LoVo (cell line): ENCODE data around the gene YDJC.
"Not testable (repeated sequence)": the region's sequence is repeated elsewhere in the genome, so short reads cannot be mapped to it uniquely, and the experiment has no call there.

Experiments
- DNase-seq: peaks from one replicate; pipeline ENCODE4 v3.0.0-alpha.2; 2016; ENCODE audit warnings: low spot score

The YDJC gene

GRCh38 chr22:21651521-21652009 lies 21.7 kb upstream of the YDJC start:
- DNase-seq, result no peak

DNA sequence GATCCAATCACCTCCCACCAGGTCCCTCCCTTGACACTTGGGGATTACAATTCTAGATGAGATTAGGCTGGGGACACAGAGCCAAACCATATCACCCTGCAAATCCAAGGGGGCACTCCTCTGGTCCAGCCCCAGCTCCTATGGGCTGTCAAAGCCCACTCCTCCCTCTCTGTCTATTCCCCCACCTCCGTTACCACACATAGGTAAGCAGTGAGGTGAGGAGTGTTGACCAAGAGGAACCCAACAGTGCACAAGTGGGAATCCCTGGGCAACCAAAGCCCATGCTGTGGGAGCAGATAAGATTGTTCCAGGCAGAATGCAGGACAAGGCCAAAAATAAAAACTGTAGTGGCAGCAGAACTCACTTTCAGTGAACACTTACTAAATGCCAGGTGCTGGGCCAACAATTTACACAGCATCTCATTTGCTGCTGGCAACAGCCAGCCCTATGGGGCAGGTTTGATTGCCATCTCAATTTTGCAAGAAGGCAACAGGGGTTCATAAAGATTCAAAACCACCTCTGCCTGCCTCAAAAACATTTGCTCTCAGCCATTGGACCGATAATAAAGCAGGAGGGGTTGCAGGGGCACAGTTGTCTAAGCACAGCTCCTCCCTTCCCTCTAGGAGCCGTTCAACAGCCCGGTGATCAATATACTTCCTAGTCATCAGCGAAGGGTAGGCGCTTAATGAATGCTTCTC lies 21.1 kb upstream of the YDJC start:
- DNase-seq, result no peak

- no peak for DNase-seq
Measured at GRCh38 chr22:21650280-21650679, 20.5 kb upstream of the YDJC start.

- DNase-seq, result peak; percentile 77
Measured at GRCh38 chr22:21646608-21647590, 17.1 kb upstream of the YDJC start.

DNA sequence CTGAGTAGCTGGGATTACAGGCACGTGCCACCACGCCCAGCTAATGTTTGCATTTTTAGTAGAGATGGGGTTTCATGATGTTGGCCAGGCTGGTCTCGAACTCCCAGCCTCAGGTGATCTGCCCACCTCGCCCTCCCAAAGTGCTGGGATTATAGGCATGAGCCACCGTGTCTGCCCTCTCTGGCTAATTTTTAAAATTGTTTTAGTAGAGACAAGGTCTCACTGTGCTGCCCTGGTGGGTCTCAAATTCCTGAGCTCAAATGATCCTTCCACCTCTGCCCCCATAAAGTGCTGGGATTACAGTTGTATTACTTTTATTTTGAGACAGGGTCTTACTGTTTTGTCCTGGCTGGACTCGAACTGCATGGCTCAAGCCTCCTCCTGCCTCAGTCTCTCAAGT lies 15.7 kb upstream of the YDJC start:
- DNase-seq, result not testable (repeated sequence)

- no peak for DNase-seq
Measured at GRCh38 chr22:21643533-21644357, 13.9 kb upstream of the YDJC start.

- peak; percentile 66 for DNase-seq
Measured at GRCh38 chr22:21642584-21643448, 13.0 kb upstream of the YDJC start.

DNA sequence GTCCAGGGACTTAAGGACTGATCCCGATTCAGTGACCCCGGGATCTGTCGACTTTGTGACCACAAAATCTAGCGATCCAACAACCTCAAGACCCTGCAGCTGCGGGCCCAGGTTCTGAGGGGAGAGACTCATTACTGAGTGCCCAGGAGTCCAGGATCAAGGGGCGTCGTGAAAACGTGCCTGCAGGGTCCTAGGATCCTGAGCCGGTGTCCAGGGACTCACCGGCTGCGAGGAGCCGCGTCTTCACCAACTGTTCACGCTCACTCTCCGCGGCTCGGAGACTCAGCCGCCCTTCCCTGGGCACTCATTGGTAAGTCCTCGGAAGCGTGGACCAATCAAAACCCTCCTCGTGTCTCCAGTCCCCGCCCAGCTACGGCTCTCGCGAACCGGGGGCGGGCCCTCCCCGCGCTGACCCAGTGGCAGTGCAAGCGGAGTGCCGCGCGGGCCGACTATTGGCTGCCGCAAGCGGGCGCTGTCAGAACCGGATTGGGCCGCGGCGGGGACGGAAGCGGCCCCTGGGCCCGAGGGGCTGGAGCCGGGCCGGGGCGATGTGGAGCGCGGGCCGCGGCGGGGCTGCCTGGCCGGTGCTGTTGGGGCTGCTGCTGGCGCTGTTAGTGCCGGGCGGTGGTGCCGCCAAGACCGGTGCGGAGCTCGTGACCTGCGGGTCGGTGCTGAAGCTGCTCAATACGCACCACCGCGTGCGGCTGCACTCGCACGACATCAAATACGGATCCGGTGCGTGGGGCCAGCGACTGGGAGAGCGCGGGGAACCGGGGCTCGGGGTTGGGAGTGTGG lies 12.2 kb upstream of the YDJC start, which contains the start of gene SDF2L1:
Gene SDF2L1 (plus strand): TSS at position 514 of the 795 bp plus-strand sequence. CDS start 35 bp downstream, at position 549.
- DNase-seq, result peak; percentile 98

GRCh38 chr22:21641417-21641788 lies 11.6 kb upstream of the YDJC start:
- DNase-seq, result peak; percentile 48

DNA sequence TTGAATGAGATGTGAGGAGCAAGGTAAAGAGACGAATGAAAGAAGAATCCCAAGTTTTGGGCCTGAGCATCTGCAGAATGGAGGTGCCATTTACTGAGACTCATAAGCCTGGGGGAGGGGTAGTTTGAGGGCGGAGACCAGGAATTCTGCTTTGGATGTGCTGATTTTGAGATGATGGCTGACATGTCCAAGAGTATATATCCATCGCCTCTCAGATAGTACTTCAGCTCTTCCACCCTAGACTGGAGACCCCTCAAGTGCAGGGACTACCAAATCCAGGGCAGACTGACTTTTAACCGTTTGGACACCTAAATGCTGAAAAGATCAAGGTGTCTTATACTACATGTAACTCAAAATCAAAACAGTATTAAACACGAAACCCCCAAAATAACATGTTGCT lies 11.0 kb upstream of the YDJC start:
- DNase-seq, result no peak

GRCh38 chr22:21639359-21639758 lies 9.5 kb upstream of the YDJC start:
- no peak for DNase-seq

- not testable (repeated sequence) for DNase-seq
Measured at GRCh38 chr22:21637450-21637849, 7.6 kb upstream of the YDJC start.

DNA sequence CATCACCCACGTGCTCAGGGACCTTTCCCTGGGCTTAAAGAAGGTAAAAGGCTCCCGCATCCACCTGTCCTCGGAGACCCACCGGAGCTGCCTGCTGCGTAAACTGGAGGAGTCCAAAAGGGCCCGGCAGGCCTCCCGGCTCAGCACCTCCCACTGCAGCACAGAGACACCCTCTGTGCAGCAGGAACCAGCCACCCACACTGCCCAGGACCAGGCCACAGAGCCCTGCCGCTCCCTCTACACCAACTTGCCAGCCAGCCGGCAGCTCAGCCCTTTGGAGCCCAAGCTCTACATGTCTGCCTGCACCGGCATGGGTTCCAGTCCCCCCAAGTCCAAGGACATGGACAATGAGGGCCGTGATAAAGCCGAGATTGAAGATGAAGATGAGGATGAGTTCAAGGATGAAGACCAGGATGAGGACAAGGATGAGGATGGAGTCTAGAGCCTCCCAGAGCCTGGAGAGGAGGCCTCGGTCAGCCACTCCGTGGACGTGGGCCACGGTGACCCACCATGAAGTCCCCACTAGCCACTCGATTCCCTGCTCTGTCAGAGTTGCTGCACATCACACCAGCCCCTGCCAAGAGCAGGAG lies 6.9 kb upstream of the YDJC start:
- no peak for DNase-seq

GRCh38 chr22:21635771-21636510 lies 6.1 kb upstream of the YDJC start:
- DNase-seq, result no peak

DNA sequence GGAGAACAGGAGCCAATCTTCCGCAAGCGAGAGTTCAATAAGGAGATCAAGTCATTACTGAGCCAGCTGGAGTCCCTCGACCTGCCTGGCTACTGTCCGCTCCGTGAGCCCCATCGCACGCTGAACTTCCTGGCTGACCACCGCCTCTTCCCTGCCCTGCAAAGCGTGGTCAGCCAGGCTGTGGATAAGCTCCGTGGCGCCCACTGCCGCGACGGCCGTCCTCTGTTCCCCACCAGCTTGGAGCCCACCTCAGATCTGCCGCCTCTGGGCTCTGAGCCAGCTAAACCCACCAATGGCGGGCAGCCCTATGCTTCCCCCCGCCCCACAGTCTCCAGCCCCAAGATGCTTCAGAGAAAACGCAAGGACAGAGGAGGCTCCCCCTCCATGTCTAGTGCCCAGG lies 5.0 kb upstream of the YDJC start:
- no peak for DNase-seq

DNA sequence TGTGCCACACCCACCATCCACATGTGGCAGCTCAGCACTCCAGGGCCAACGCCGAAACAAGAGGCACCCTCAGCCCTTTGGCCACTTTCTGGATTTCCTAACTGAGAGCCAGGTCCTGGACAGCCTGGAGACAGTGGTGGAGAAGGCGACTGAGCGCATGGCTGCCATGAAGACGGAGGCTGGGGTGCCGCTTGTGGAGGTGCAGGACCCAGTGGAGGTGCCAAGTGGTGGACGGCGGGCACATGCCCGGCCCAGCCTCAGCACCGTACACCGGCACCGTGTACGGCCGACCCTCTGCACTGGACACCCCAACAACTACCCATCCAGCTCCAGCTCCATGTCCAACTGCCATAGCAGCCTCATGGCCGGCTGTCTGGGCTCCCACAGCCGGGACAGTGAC lies 4.3 kb upstream of the YDJC start:
- no peak for DNase-seq

DNA sequence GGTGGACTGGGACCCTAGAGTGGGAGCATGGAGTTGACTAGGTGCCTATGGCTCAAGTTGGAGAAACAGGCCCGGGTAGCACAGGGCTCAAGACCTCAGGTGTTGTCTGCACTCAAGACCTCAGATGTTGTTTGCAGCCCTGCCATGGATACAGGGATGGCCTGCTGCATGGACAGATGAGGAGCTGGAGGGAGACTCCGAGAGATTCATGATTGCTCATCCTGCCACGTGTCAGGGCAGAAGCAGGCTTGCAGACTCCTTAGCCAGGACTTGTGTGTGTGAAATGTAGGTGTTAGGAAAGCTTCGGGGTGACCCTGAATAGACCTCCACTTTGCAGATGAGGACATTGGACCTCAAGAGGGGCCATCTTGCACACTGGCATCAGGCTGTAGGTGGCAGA lies 3.7 kb upstream of the YDJC start:
- DNase-seq, result no peak

- DNase-seq, result no peak
Measured at GRCh38 chr22:21632931-21633330, 3.1 kb upstream of the YDJC start.

DNA sequence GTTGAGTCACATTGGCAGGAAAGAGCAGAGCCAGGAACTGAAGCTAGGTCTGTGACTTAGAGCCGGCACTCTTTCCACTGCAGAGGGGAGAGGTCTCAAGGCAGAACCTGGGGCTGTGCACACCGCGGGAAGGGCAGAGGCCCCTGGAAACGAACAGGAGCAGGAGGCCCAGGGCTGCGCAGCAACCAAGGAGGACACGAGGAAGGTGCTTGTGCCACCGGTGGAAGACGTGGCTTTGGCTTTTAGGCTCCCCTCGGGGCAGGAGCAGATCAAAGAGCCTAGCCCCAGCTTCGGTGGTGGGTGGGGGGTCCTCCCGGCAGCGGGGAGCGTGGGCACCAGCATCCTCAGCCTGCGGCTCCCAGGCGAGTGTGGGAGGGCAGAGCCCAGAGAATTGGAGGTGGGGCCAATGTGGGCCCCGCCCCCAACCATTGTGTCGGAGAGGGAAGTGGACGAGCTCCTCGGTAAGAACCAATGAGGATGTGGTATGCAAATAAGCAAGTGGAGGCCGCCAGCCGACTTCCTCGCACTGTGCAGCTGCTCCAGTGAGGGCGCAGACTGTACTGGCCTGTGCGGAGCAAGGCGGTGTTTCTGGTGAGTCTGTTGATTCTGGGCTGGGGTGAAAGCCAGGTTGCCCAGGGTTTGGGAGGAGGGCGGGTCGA lies 2.5 kb upstream of the YDJC start, which contains the start of gene CCDC116:
Gene CCDC116 (plus strand): TSS at position 524 of the 659 bp plus-strand sequence. CDS start 422 bp downstream, outside the sequence.
- DNase-seq, result no peak
